Femur (tissue), 1 donor: ENCODE data around the gene GGA1.

Experiments used
- DNase-seq: peaks from one replicate; pipeline ENCODE4 v3.0.0-alpha.2; 2017

Gene GGA1

DNA sequence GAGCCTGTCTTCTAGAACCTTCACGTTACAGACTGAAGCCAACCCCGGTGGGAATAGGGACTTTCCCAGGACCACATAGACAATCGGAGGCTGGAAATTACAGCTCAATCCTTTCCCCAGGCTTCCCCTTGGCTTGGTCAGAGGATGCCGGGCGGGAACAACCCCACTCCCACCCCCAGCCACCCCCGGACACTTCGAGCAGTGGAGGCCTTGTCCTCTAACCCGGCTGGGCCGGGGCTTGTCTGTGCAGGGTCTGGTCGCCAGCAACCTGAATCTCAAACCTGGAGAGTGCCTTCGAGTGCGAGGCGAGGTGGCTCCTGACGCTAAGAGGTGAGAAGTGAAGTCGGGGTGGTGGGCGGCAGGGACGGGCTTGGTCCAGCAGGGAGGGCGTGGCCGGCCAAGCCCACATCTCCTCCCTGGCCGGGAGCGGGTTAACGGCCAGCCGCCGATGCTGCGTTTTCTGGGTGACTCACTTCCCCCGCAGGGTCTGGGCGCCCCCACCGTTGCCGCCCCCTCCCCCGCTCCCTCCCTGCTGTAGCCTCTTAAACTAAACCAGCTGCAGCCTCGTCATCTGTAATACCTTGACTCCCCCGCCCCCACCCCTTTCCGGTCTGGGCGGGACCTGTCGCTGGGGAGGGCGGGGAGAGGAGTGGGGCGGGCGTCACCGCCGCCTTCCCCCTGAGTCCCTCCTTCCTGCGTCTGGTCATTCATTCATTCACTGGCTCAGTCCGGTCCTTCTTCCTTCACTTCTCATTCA, 68.3 kb downstream of the GGA1 start:
- peak; percentile 94 for DNase-seq

DNA sequence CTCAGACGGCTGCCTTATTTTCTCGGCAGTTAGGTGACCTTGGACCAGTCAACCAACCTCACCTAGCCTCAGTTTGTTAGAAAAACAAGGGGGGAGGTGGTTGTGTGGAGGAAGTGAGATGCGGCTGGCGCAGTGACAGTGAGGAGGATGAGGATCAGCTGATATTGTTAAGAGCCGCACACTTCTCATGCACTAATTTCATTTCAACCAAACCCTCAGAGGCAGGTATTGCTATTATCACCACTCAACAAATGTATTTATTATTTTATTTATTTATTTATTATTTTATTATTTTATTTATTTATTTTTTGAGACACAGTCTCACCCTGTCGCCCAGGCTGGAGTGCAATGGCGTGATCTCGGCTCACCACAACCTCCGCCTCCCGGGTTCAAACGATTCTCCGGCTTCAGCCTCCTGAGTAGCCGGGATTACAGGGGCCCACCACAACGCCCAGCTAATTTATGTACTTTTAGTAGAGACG, 68.9 kb downstream of the GGA1 start:
- no peak for DNase-seq

DNA sequence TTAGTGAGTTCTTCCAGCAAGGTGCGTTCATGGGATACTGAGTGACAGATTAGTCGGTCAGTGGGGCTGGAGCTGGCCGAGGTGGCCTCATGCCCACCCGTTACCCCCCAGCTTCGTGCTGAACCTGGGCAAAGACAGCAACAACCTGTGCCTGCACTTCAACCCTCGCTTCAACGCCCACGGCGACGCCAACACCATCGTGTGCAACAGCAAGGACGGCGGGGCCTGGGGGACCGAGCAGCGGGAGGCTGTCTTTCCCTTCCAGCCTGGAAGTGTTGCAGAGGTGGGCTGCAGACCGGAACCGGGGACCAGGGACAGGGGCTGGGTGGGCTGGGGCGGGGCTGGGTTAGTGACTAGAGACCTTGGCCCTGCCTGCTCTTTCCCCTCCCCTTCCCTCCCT, 69.7 kb downstream of the GGA1 start:
- DNase-seq: no peak

DNA sequence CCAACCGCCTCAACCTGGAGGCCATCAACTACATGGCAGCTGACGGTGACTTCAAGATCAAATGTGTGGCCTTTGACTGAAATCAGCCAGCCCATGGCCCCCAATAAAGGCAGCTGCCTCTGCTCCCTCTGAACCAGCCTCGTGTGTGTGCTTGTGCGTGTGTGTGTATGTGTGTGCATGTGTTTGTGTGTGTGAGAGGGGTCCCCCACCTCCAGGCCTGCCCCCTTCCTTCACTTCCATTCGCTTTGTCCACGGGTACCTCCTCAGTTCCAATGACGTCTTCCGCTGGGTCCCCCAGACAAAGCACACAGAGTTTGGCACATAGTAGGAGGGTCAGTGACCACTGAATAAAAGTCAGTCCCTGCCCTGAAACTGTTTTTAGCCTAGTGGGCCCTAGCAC, 71.0 kb downstream of the GGA1 start:
- no peak for DNase-seq

DNA sequence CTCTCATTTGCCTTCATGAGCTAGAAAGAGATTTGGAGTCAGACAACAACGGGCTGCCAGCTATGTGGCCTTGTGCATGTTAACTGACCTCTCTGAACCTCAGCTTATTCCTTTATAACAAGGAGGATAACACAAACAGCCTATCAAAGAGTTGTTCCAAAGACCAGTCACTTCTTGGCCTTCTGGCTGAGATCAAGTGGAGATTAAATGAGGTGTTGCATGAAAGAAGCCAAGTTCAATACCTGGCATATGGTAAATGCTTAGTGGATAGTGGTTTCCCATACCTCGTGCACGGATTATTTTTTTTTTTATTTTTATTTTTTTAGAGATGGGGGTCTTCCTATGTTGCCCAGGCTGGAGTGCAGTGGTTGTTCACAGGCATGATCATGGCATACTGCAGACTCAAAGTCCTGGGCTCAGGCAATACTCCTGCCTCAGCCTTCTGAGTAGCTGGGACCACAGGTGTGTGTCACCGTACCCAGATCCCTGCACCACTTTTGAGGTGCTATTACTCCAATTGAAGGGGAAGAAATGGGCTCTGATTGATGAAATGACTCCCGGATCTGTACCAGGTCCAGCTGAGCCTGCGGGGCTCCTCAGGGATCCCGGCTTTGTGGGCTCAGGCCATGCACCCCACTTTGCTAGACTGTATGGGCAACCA, 71.7 kb downstream of the GGA1 start:
- DNase-seq: no peak

DNA sequence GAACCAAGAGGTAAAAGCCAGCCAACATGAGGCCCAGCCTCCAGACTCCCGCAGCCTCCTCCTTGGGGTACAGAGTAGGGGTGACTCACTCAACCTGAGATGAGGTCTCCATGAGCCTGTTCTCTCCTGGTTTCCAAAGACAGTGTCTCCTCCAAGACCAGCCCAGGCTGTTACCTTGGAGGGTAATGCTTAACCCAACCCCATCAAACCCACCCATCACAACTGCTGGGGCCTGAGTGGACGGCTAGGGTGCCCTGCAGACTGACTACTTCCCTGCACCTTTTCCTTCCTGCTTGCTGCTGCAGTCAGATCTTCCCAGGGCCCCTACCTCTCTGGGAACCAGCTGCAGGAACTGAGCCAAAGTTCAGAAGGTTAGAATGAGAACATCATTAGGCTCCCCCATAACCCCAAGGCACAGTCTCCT, 72.4 kb downstream of the GGA1 start:
- DNase-seq: no peak

DNA sequence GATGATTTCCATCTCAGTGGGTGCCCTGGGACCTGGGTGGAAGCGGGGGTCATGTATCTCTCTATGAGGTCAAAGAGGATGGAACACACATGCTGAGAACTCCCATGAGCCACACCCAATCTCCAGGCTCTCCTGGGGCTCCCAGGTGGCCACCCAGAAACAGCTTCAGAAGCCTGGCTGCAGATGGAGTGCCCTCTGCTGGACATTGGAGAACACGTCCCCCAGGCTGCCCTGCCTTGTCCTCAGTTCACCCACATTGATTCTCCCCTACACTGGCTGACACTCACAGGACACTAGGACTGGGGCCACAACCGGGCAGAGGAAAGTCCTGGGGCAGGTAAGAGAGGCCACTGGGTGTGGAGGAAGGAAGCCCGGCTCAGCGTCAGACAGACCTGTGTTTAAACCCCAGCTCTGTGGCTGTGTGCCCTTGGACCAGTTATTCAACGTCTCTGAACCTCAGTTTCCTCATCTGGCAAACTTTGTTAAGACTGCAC, 73.0 kb downstream of the GGA1 start:
- DNase-seq: peak; percentile 82
